GM12864 (cell line): ENCODE results near the gene HSD11B1L.

Experiments
- DNase-seq: peaks from one replicate; pipeline ENCODE4 v3.0.0-alpha.2; 2011; ENCODE audit warnings: low read depth
- H3K4me3 ChIP-seq: 2 replicates; pipeline ENCODE4 v1.5.1; 2011; ENCODE audit warnings: mild to moderate bottlenecking, low read depth, low read length, control low read depth
- TF ChIP-seq, protein P1 (sequence below): IDR thresholded peaks from 2 replicates; pipeline ENCODE4 v1.5.1; 2011; ENCODE audit warnings: low read depth, mild to moderate bottlenecking, moderate library complexity, low read length, control low read depth, inconsistent platforms; ENCODE audit errors: missing control alignments

HSD11B1L gene

DNA sequence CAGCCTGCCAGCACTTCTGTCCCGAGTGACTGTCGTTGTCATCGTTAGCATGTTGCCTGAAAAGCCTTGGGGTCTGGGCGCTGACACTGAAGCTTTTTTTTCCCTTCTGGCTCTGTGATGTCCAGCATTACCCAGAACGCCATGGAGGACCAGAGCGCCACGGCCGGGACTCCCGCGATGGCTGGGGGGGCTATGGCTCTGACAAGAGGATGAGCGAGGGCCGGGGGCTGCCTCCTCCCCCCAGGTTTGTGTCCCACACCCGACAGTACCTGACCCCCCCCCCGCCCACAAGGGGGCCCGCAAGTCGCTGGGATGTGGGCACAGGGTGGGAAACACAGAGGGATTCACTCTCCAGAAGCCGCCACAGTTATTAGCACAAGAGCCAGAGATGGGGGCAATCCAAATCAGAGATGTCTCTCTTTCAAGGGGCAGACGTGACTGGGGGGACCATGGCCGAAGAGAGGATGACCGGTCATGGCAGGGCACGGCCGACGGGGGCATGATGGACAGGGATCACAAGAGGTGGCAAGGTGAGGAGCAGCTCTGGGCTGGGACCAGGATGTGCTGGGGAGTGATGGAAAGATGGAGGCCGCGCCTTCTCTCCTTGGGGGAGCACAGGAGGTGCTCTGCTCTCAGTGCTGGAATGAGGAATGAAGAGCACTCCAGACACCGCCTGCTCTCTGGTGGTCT, 13.8 kb upstream of the HSD11B1L start:
- no peak for DNase-seq
- H3K4me3 ChIP-seq = no peak overlapping the region
- TF ChIP-seq, protein P1, sequence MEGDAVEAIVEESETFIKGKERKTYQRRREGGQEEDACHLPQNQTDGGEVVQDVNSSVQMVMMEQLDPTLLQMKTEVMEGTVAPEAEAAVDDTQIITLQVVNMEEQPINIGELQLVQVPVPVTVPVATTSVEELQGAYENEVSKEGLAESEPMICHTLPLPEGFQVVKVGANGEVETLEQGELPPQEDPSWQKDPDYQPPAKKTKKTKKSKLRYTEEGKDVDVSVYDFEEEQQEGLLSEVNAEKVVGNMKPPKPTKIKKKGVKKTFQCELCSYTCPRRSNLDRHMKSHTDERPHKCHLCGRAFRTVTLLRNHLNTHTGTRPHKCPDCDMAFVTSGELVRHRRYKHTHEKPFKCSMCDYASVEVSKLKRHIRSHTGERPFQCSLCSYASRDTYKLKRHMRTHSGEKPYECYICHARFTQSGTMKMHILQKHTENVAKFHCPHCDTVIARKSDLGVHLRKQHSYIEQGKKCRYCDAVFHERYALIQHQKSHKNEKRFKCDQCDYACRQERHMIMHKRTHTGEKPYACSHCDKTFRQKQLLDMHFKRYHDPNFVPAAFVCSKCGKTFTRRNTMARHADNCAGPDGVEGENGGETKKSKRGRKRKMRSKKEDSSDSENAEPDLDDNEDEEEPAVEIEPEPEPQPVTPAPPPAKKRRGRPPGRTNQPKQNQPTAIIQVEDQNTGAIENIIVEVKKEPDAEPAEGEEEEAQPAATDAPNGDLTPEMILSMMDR = no peak

DNA sequence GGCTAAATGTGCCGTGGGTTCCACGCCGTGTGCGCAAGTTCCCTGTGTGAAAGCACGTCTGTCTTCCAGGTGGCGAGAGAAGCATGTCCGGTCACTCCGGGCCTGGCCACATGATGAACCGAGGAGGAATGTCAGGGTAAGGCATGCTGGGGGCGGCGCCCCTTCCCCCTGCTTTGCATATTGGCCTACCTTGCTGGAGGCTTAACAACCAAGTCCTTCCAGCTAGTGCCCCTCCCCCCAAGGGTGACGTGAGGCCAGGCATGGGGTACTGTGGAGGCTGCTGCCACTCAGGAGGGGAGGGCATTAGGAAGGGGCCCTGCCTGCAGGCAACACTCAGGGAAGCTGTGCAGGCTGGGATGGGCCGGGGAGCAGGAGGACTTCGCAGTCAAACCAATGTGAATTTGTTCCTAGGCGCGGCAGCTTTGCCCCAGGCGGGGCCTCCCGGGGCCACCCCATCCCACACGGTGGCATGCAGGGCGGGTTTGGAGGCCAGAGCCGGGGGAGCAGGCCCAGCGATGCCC, 13.0 kb upstream of the HSD11B1L start:
- no peak for DNase-seq
- H3K4me3 ChIP-seq = no peak overlapping the region
- TF ChIP-seq, protein P1 = no peak

DNA sequence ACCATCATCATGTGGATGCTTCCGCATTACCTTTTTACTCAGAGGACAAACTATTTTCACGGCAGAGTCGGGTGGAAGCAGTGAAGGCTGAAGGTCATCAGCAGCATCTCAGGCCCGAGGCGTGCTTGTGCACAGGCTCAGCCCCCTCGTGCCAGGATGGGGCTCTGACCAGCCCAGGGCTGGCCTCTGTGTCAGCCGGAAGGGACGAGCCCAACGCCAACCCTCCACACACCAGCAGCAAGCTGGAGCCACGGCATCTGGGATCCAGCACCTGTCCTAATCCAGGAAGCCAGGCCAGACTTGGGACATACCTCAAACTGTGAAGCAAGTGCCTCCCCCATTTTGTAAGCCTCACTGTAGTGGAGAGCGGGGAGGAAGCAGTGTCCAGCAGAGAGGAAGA, 11.6 kb upstream of the HSD11B1L start:
- no peak for DNase-seq
- H3K4me3 ChIP-seq = no peak overlapping the region
- TF ChIP-seq, protein P1 = no peak

DNA sequence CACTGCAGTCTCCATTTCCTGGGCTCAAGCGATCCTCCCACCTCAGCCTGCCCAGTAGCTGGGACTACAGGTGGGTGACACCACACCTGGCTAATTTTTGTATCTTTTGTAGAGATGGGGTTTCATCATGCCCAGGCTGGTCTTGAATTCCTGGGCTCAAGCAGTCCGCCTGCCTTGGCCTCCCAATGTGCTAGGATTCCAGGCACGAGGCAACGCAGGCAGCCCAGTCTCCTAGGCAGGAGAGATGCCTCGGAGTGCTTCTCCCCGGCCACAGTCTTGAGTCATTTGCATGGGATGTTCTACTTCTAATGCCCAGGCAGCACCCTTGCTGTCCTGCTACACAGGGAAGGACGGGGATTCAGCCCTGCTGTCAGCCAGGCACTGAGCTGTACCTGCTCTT, 9.2 kb upstream of the HSD11B1L start:
- TF ChIP-seq, protein P1 = no peak
- no peak overlapping the region for H3K4me3 ChIP-seq
- no peak for DNase-seq

DNA sequence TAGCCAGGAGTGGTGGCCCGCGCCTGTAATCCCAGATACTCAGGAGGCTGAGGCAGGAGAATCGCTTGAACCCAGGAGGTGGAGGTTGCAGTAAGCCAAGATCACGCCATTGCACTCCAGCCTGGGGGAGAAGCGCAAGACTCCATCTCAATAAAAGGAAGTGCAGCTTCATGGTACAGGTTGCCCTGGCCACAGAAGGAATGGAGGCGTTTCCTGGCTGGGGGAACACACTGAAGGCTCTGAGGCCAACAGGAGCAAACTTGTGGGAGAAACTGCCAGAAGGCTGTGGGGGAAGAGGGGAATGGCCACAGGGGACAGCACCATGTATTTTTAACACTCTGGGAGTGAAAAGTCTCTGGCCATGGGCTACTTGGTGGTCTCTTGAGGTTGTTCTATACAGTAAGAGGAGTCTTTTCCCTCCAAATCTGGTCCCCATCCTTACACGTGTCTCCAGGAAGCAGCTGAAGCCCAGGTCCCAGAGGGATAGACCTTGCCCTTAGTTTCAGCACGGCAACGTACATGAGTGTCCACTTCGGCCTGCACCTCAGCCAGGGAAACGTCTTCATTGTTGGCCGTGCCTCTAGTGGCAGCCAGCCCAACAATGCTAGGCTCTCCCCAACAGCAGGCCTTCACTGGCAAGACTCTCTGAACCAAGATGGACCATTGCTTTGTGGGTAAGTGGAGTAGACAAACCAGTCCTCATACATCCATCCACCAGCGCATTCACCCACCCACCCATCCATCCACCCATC, 7.9 kb upstream of the HSD11B1L start:
- H3K4me3 ChIP-seq = no peak overlapping the region
- TF ChIP-seq, protein P1 = no peak
- DNase-seq = no peak

DNA sequence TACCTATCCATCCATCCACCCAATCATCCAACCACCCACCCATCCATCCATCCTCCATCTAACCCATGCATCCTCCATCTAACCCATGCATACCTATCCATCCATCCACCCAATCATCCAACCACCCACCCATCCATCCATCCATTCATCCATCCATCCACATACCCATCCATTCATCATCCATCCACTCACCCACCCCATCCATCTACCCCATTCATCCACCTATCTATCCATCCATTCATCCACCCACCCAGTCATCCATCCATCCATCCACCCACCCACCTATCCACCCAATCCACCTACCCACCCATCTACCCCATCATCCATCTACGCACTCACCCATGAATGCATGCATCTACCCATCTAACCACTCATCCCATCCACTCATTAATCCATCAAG, 7.1 kb upstream of the HSD11B1L start:
- H3K4me3 ChIP-seq = no peak overlapping the region
- TF ChIP-seq, protein P1 = no peak
- no peak for DNase-seq
